GM12801 (cell line): ENCODE results near the gene DNAAF6.

Experiments
- CTCF ChIP-seq: IDR thresholded peaks from one replicate; pipeline ENCODE4 v1.5.1; 2011; ENCODE audit warnings: control low read depth; ENCODE audit not compliant: insufficient read length; ENCODE audit errors: extremely low read depth

Gene DNAAF6

GRCh38 chrX:107205770-107206696 lies at the start of gene DNAAF6, which contains the start of gene NUP62CL:
DNAAF6 (plus strand) TSS chrX:107206611; CDS start chrX:107212876, 6,265 bp downstream.
NUP62CL (minus strand) TSS chrX:107206433; CDS start chrX:107175146, 31,287 bp downstream.
- no peak for TF ChIP-seq CTCF

- TF ChIP-seq CTCF = no peak
Observed at GRCh38 chrX:107167163-107167921, 39.1 kb upstream of the DNAAF6 start.

GRCh38 chrX:107168257-107168656 lies 38.2 kb upstream of the DNAAF6 start:
- no peak for TF ChIP-seq CTCF

GRCh38 chrX:107168712-107169111 lies 37.7 kb upstream of the DNAAF6 start:
- no peak for TF ChIP-seq CTCF

GRCh38 chrX:107171369-107172102 lies 34.9 kb upstream of the DNAAF6 start:
- no peak for TF ChIP-seq CTCF

GRCh38 chrX:107197319-107197718 lies 9.1 kb upstream of the DNAAF6 start:
- TF ChIP-seq CTCF = no peak

- no peak for TF ChIP-seq CTCF
Observed at GRCh38 chrX:107199491-107199890, 6.9 kb upstream of the DNAAF6 start.
